ENCODE results near the gene UCP2. TPM values are rescaled to one million over a fixed set of nuclear protein-coding genes. Genes with fewer than 3 reads are reported as not detected.

Gene UCP2
- total and polyA plus RNA-seq, 2 donors from 2014 or later, result 36.4 to 104 TPM

GRCh38 chr11:74015919-74016684, 33.5 kb upstream of the UCP2 start:
- intact Hi-C loops (cut with DNase I), result no loop called here
- FAIRE-seq (no peak), DNase-seq (no peak)
- Histone ChIP-seq H3K27me3 (ENCODE audit: control insufficient read depth, insufficient read depth, low read length) (no peaks in the 10 kb centered on the region), H3K9me3 (ENCODE audit: control insufficient read depth in 2 of 3, insufficient read depth in 1 of 3, low read length in 3 of 3) (no peaks in the 10 kb centered on the region), H3K27ac (ENCODE audit: low read depth in 2 of 2, low read length in 2 of 2) (no peak overlapping the region), H3K9ac (ENCODE audit: low read length in 3 of 3) (no peak overlapping the region), H3K4me3 (ENCODE audit: low read length in 3 of 3) (no peak overlapping the region), H3K4me1 (ENCODE audit: control insufficient read depth in 2 of 3, insufficient read depth in 2 of 3, low read depth in 1 of 3, low read length in 3 of 3) (peaks cover 0 to 22% (median 22%) of the 10 kb centered on the region in 3 donors), H3K36me3 (ENCODE audit: control insufficient read depth in 2 of 3, insufficient read depth in 3 of 3, low read length in 3 of 3) (peaks cover 0 to 3% (median 2%) of the 10 kb centered on the region in 3 donors)
- TF ChIP-seq CTCF (IDR thresholded peaks at IDR 0.05; ENCODE audit: borderline replicate concordance, extremely low read depth, insufficient read depth), result no peak

GRCh38 chr11:74014880-74015279, 32.2 kb upstream of the UCP2 start:
- no peaks in the 10 kb centered on the region for H3K27me3 ChIP-seq (ENCODE audit: control insufficient read depth, insufficient read depth, low read length)
- intact Hi-C loops (cut with DNase I), result no loop called here
- H3K9me3 ChIP-seq (ENCODE audit: control insufficient read depth in 2 of 3, insufficient read depth in 1 of 3, low read length in 3 of 3), result no peaks in the 10 kb centered on the region
- DNase-seq (no peak), FAIRE-seq (no peak)
- H3K4me1 ChIP-seq (ENCODE audit: control insufficient read depth in 2 of 3, insufficient read depth in 2 of 3, low read depth in 1 of 3, low read length in 3 of 3), result peaks cover 0 to 22% (median 19%) of the 10 kb centered on the region in 3 donors
- H3K4me3 ChIP-seq (ENCODE audit: low read length in 3 of 3), result no peak overlapping the region
- H3K9ac ChIP-seq (ENCODE audit: low read length in 3 of 3), result no peak overlapping the region
- TF ChIP-seq CTCF (IDR thresholded peaks at IDR 0.05; ENCODE audit: borderline replicate concordance, extremely low read depth, insufficient read depth), result no peak
- H3K27ac ChIP-seq (ENCODE audit: low read depth in 2 of 2, low read length in 2 of 2), result no peak overlapping the region
- H3K36me3 ChIP-seq (ENCODE audit: control insufficient read depth in 2 of 3, insufficient read depth in 3 of 3, low read length in 3 of 3), result peaks cover 0 to 3% (median 2%) of the 10 kb centered on the region in 3 donors

- no peaks in the 10 kb centered on the region for H3K27me3 ChIP-seq (ENCODE audit: control insufficient read depth, insufficient read depth, low read length)
- TF ChIP-seq CTCF (IDR thresholded peaks at IDR 0.05; ENCODE audit: borderline replicate concordance, extremely low read depth, insufficient read depth), result no peak
- intact Hi-C loops (cut with DNase I), result no loop called here
- H3K27ac ChIP-seq (ENCODE audit: low read depth in 2 of 2, low read length in 2 of 2), result no peak overlapping the region
- DNase-seq (no peak), FAIRE-seq (no peak)
- peaks cover 0 to 3% (median 2%) of the 10 kb centered on the region in 3 donors for H3K36me3 ChIP-seq (ENCODE audit: control insufficient read depth in 2 of 3, insufficient read depth in 3 of 3, low read length in 3 of 3)
- no peaks in the 10 kb centered on the region for H3K9me3 ChIP-seq (ENCODE audit: control insufficient read depth in 2 of 3, insufficient read depth in 1 of 3, low read length in 3 of 3)
- peaks cover 0 to 9% (median 4%) of the 10 kb centered on the region in 3 donors for H3K4me1 ChIP-seq (ENCODE audit: control insufficient read depth in 2 of 3, insufficient read depth in 2 of 3, low read depth in 1 of 3, low read length in 3 of 3)
- no peak overlapping the region for H3K4me3 ChIP-seq (ENCODE audit: low read length in 3 of 3)
- no peak overlapping the region for H3K9ac ChIP-seq (ENCODE audit: low read length in 3 of 3)
Measured at GRCh38 chr11:74013141-74013540, 30.5 kb upstream of the UCP2 start.
